Caco-2 (cell line): Measurements from ENCODE around the gene ADM5. TPM values are rescaled to one million over a fixed set of nuclear protein-coding genes. Genes with fewer than 3 reads are reported as not detected.

Experiments
- BruUV-seq: library from RNA; stranded (reverse); fragments of 400-500 nt; replicated peaks from 2 replicates; lab custom pipeline; 2021; lab: Mats Ljungman, UMichigan
- CTCF ChIA-PET: fragments of 300-600 bp; sonication (Branson Sonifier 250); formaldehyde crosslinking; loops from one replicate; lab custom pipeline; 2022; ENCODE audit warnings: antibody characterized with exemption; lab: Charles Lee
- POLR2A ChIA-PET: fragments of 300-600 bp; sonication (Branson Sonifier 250); formaldehyde crosslinking; loops from one replicate; lab custom pipeline; 2022; ENCODE audit warnings: antibody characterized with exemption; lab: Charles Lee
- DNase-seq, 2 experiments: peaks; one replicate each; pipeline versions ENCODE4 v3.0.0 to v3.0.0-alpha.2; 2020 to 2022
- H3K27me3 ChIP-seq: replicated peaks from 2 replicates; pipeline ENCODE4 v1.6.0; 2011; ENCODE audit warnings: low read length; ENCODE audit not compliant: control insufficient read depth, insufficient read depth
- H3K36me3 ChIP-seq: 2 replicates; pipeline ENCODE4 v1.5.1; 2011; ENCODE audit warnings: low read length; ENCODE audit not compliant: control insufficient read depth, insufficient read depth
- H3K4me1 ChIP-seq: fragments of 250-450 bp; sonication (Bioruptor Pico); 2 replicates; pipeline ENCODE4 v1.5.1; 2020; ENCODE audit warnings: mild to moderate bottlenecking
- H3K4me3 ChIP-seq: 2 replicates; pipeline ENCODE4 v1.5.1; 2011; ENCODE audit warnings: low read depth, mild to moderate bottlenecking, control low read depth, low read length
- H3K9me3 ChIP-seq: fragments of 250-450 bp; sonication (Bioruptor Pico); 2 replicates; pipeline ENCODE4 v1.5.1; 2020; ENCODE audit warnings: mild to moderate bottlenecking, moderate library complexity
- H3K27ac Mint-ChIP-seq: one replicate; pipeline ENCODE4 v1.8.0; 2022; ENCODE audit warnings: mixed read lengths; ENCODE audit not compliant: unreplicated experiment
- H3K27me3 Mint-ChIP-seq: one replicate; pipeline ENCODE4 v1.8.0; 2022; ENCODE audit warnings: mixed read lengths; ENCODE audit not compliant: insufficient read depth, unreplicated experiment
- H3K36me3 Mint-ChIP-seq: one replicate; pipeline ENCODE4 v1.8.0; 2022; ENCODE audit warnings: mild to moderate bottlenecking, mixed read lengths; ENCODE audit not compliant: insufficient read depth, unreplicated experiment
- H3K4me1 Mint-ChIP-seq: one replicate; pipeline ENCODE4 v1.8.0; 2022; ENCODE audit warnings: low read depth, mixed read lengths; ENCODE audit not compliant: unreplicated experiment
- H3K4me3 Mint-ChIP-seq: one replicate; pipeline ENCODE4 v1.8.0; 2022; ENCODE audit warnings: mild to moderate bottlenecking, moderate library complexity, mixed read lengths; ENCODE audit not compliant: unreplicated experiment
- H3K9me3 Mint-ChIP-seq: one replicate; pipeline ENCODE4 v1.8.0; 2022; ENCODE audit warnings: mixed read lengths; ENCODE audit not compliant: unreplicated experiment
- CTCF ChIP-seq, 2 experiments: fragments of 200-600 bp in 1 of 2; IDR thresholded peaks; 1 replicate in 1 of 2; 2 replicates in 1 of 2; pipeline versions ENCODE4 v1.5.1 to v1.8.0; 2011 to 2022; ENCODE audit warnings: antibody characterized with exemption in 1 of 2, control low read depth in 1 of 2, inconsistent platforms in 1 of 2, low read depth in 1 of 2, low read length in 1 of 2, mild to moderate bottlenecking in 1 of 2, moderate library complexity in 1 of 2; ENCODE audit not compliant: insufficient read depth in 1 of 2, severe bottlenecking in 1 of 2, unreplicated experiment in 1 of 2
- intact Hi-C: fragments of 100-400 bp; cut with micrococcal nuclease; formaldehyde crosslinking; loops from one replicate; pipeline ENCODE4 v1.10.0; 2022; ENCODE audit not compliant: unreplicated experiment
- total RNA-seq: library from RNA; stranded (reverse); gene quantifications from 2 replicates; pipeline ENCODE4 v1.2.3, GENCODE V29; 2022

The ADM5 gene
- total RNA-seq, 1 experiment from 2014 or later, result 8.5 TPM

DNA sequence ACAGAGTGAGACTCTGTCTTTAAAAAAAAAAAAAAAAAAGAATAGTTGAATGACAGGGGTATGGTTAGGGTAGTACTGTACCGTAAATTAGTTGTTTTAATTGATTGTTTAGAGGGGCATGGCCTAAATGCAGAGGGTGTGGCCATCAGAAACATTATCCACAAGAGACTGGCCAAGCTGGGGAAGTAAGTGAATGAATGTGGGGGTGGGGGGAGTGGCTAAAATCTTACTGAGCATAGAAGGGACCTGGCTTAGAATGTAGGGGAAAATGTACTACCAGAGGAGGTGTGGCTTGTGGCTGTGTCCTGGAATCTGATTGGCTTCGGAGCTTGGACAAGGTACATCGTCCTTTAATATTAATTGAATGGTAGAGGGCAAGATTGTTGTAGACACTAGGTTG, 19.9 kb upstream of the ADM5 start:
- Mint-ChIP-seq H3K27ac (no peak overlapping the region), H3K27me3 (no peaks in the 10 kb centered on the region), H3K9me3 (no peaks in the 10 kb centered on the region), H3K36me3 (peaks cover 62% of the 10 kb centered on the region), H3K4me3 (no peak overlapping the region), H3K4me1 (peaks cover 24% of the 10 kb centered on the region)
- H3K9me3 ChIP-seq, result no peaks in the 10 kb centered on the region
- no TSS peak for BruUV-seq
- intact Hi-C loops, result no loop called here
- ChIA-PET POLR2A (no interaction called here), CTCF (no interaction called here)
- no peak overlapping the region for H3K4me3 ChIP-seq
- no peak for TF ChIP-seq CTCF (IDR thresholded peaks at IDR 0.05; ENCODE audit: insufficient read depth in 1 of 2, low read depth in 1 of 2, low read length in 1 of 2, severe bottlenecking in 1 of 2, unreplicated experiment in 1 of 2)
- H3K36me3 ChIP-seq, result no peaks in the 10 kb centered on the region; the same call in 1 of the 2 replicates
- DNase-seq, result no peak
- peaks cover 16% of the 10 kb centered on the region for H3K4me1 ChIP-seq
- H3K27me3 ChIP-seq, result no peaks in the 10 kb centered on the region

DNA sequence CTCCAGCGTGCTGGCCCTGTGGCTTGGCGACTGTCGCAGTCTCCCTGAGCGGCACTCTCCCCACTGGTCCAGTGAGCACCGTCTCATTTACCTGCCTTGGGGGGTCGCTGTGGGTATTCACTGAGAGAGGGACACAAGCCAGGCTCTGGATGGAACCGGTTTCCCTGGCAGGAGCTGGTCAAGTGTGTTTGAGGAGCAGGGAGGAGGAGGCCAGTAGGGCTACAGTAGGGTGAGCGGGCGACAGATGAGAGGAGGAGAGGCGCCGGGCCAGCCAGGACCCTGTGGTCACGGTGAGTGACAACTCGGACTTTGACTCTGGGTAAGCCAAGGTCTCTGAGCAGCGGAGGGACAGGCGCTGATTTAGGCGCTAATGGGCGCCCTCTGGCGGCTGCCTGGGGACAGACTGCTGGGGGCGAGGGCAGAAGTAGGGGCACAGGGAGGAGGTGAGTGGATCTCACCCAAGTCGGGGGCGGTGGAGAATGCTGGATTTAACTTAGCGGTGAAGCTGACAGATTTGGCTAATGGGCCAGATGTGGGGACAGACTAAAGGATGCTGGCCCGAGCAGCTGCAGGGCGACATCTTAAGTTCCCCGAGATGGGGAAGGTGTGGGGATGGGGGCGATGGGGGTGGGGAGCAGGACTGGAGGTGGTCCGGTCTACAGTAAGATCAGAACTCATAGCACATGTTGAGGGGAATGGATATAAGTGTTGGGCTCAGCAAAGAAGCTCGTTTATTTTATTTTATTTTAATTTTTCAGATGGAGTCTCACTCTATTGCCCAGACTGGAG, 17.1 kb upstream of the ADM5 start:
- DNase-seq, result peak; percentile 90
- H3K36me3 Mint-ChIP-seq, result peaks cover 59% of the 10 kb centered on the region
- peak overlapping the region; percentile 76 for H3K27ac Mint-ChIP-seq
- peak overlapping the region; percentile 17 for H3K4me3 Mint-ChIP-seq
- no peaks in the 10 kb centered on the region for H3K27me3 Mint-ChIP-seq
- intact Hi-C loops, result no loop called here
- H3K4me1 Mint-ChIP-seq, result peaks cover 12% of the 10 kb centered on the region
- Histone ChIP-seq H3K4me1 (peaks cover 15% of the 10 kb centered on the region), H3K27me3 (no peaks in the 10 kb centered on the region), H3K4me3 (no peak overlapping the region), H3K9me3 (no peaks in the 10 kb centered on the region), H3K36me3 (no peaks in the 10 kb centered on the region; the same call in 1 of the 2 replicates)
- H3K9me3 Mint-ChIP-seq, result no peaks in the 10 kb centered on the region
- POLR2A ChIA-PET, result interaction anchor here (0.5 to 2.1 kb wide), 2 partner anchors 32 kb away, joined by 4 to 5 read pairs; partner anchors contain the start of gene RRAS
- CTCF ChIA-PET, result interaction anchor here (1.4 kb wide), 1 partner anchor 32 kb away, joined by 9 read pairs; the partner anchor contains the start of gene RRAS
- TF ChIP-seq CTCF (IDR thresholded peaks at IDR 0.05; ENCODE audit: insufficient read depth in 1 of 2, low read depth in 1 of 2, low read length in 1 of 2, severe bottlenecking in 1 of 2, unreplicated experiment in 1 of 2), result peak; percentile 88 to 96
- BruUV-seq, result no TSS peak

DNA sequence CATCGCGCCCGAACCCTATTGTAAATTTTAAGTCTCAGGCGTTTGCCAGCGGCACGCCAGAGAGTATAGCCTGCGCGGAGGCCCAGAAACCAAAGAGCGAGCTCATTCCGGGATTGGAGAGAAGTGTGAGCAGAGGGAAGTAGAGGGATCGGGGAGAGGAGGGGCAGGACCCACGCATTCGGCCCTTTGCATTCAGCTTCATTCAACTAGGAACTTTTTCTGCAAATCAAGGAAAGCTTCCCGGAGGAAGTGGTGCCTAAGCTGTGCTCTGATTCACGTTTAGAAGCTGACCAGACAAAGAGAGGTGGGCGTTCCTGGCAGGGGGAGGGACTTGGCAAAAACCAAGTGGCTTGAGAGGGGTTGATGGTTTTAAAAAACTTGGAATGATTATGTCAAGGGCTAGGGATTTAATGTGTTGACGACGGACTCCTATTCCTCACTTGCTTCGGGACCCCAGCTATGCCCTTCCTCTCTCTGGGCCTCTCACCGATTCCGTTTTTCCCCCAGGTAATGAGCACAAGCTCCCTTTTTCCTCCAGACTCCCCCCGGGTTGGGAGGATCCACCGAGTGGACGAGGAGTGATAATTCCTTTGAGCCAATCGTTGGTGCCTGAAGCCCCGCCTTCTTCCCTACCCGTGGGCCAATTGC, 13.1 kb upstream of the ADM5 start:
- Mint-ChIP-seq H3K4me1 (peaks cover 21% of the 10 kb centered on the region), H3K36me3 (peaks cover 62% of the 10 kb centered on the region), H3K27me3 (no peaks in the 10 kb centered on the region), H3K4me3 (peak overlapping the region; percentile 78), H3K27ac (peak overlapping the region; percentile 99), H3K9me3 (no peaks in the 10 kb centered on the region)
- peak overlapping the region; percentile 33 for H3K4me3 ChIP-seq
- DNase-seq, result no peak
- H3K9me3 ChIP-seq, result no peaks in the 10 kb centered on the region
- no peak for TF ChIP-seq CTCF (IDR thresholded peaks at IDR 0.05; ENCODE audit: insufficient read depth in 1 of 2, low read depth in 1 of 2, low read length in 1 of 2, severe bottlenecking in 1 of 2, unreplicated experiment in 1 of 2)
- H3K4me1 ChIP-seq, result peaks cover 25% of the 10 kb centered on the region
- H3K36me3 ChIP-seq, result no peaks in the 10 kb centered on the region
- no peaks in the 10 kb centered on the region for H3K27me3 ChIP-seq
- BruUV-seq, result TSS peak; percentile 95
- CTCF ChIA-PET, result interaction anchor here (0.5 to 1.9 kb wide), 11 partner anchors 12 to 214 kb away, joined by 3 to 14 read pairs (median 7); partner anchors contain the start of genes AP2A1, PRRG2, RRAS and SCAF1
- intact Hi-C loops, result loop anchor here (1.0 to 5.0 kb wide), 5 partner anchors 11 to 191 kb away; partner anchors contain the start of genes AP2A1, BCL2L12, IRF3 and PNKP
- POLR2A ChIA-PET, result interaction anchor here (0.7 to 2.9 kb wide), 10 partner anchors 9 to 224 kb away, joined by 3 to 50 read pairs (median 8); partner anchors contain the start of genes AP2A1, BCL2L12, IRF3 and NOSIP
